HEK293 (cell line): ENCODE measurements around the gene NANOS1.

Experiments
- ZBTB11 ChIP-seq: fragments of 450-650 bp; formaldehyde crosslinking; conservative IDR thresholded peaks from 2 replicates; pipeline ENCODE4 v1.5.1; 2016; ENCODE audit warnings: low read depth, missing biosample characterization, missing genetic modification characterization
- ZNF112 ChIP-seq: fragments of 450-650 bp; formaldehyde crosslinking; IDR thresholded peaks from 2 replicates; pipeline ENCODE4 v1.5.0; 2017; ENCODE audit warnings: missing biosample characterization, missing genetic modification characterization
- ZNF174 ChIP-seq: fragments of 450-650 bp; formaldehyde crosslinking; IDR thresholded peaks from 2 replicates; pipeline ENCODE4 v1.5.0; 2017; ENCODE audit warnings: missing biosample characterization, mild to moderate bottlenecking, missing genetic modification characterization
- ZNF2 ChIP-seq: fragments of 450-650 bp; formaldehyde crosslinking; IDR thresholded peaks from 2 replicates; pipeline ENCODE4 v1.5.1; 2016; ENCODE audit warnings: missing biosample characterization, missing genetic modification characterization
- ZNF341 ChIP-seq: fragments of 450-650 bp; formaldehyde crosslinking; IDR thresholded peaks from 2 replicates; pipeline ENCODE4; 2016; ENCODE audit warnings: low read depth, missing biosample characterization, missing genetic modification characterization
- ZNF433 ChIP-seq: fragments of 450-650 bp; formaldehyde crosslinking; IDR thresholded peaks from 2 replicates; pipeline ENCODE4 v1.5.1; 2016; ENCODE audit warnings: missing biosample characterization, missing genetic modification characterization, low read depth

NANOS1 gene

GRCh38 chr10:119080521-119081259 lies 51.2 kb downstream of the NANOS1 start, which contains the start of gene EIF3A (continued):
- TF ChIP-seq ZBTB11 (tag by site-specific recombination) (no peak), ZNF112 (tag by site-specific recombination) (no peak), ZNF433 (tag by site-specific recombination) (no peak), ZNF2 (peak; percentile 76; the same call in 1 of the 2 replicates), ZNF341 (no peak), ZNF174 (tag by site-specific recombination) (no peak)
